Measurements from ENCODE around the gene HES7. TPM values are rescaled to one million over a fixed set of nuclear protein-coding genes. Genes with fewer than 3 reads are reported as not detected.

Gene HES7
- total and polyA plus RNA-seq, 9 of the 15 experiments (the other 6 are each of a cell fraction or from before 2014, with no cell fraction given): 0.03 to 1.7 (median 0.14) TPM; not detected in 1

GRCh38 chr17:8173056-8173870 is 49.4 kb upstream of the HES7 start (continued):
- TF ChIP-seq CUX1 (CRISPR knock-in tag; IDR thresholded peaks at IDR 0.05) (no peak), ZNF764 (CRISPR knock-in tag; IDR thresholded peaks at IDR 0.05; ENCODE audit: low read depth) (peak; percentile 95), GTF2A2 (tag; IDR thresholded peaks at IDR 0.05) (peak; percentile 98), ARID3A (IDR thresholded peaks at IDR 0.05; ENCODE audit: borderline replicate concordance, low read depth, low read length) (peak; percentile 74; the same call in 1 of the 2 replicates), ESRRB (CRISPR knock-in tag; IDR thresholded peaks at IDR 0.05; ENCODE audit: borderline replicate concordance) (peak; percentile 96), NR1H2 (CRISPR knock-in tag; IDR thresholded peaks at IDR 0.05) (no peak), NR2F6 (CRISPR knock-in tag; IDR thresholded peaks at IDR 0.05) (peak; percentile 92), ZNF184 (CRISPR knock-in tag; IDR thresholded peaks at IDR 0.05) (no peak), NFYB (IDR thresholded peaks at IDR 0.05; ENCODE audit: extremely low read depth, insufficient read length) (no peak), PHF8 (IDR thresholded peaks at IDR 0.05; ENCODE audit: borderline replicate concordance, low read length) (peak; percentile 23; the same call in 1 of the 2 replicates)

All from K562 (cell line).